Thyroid gland (tissue), 4 donors: ENCODE measurements around the gene ACSF3.

Experiments used
- POLR2A ChIP-seq, 2 donors: fragments of 450-650 bp; IDR thresholded peaks; one replicate each; pipeline ENCODE4 v1.6.1; 2017; ENCODE audit warnings: antibody characterized with exemption in 2 of 2, mild to moderate bottlenecking in 2 of 2, moderate library complexity in 1 of 2
- TF ChIP-seq, protein P1 (sequence below), 6 experiments: fragments of 200-600 bp in 3 of 6; fragments of 450-650 bp in 3 of 6; sonication (generic) in 3 of 6; IDR thresholded peaks; one replicate each; pipeline ENCODE4 v1.5.1; 2016 to 2019; ENCODE audit warnings: antibody characterized with exemption in 6 of 6, mild to moderate bottlenecking in 2 of 6, inconsistent platforms in 1 of 6, moderate library complexity in 1 of 6

DNA sequence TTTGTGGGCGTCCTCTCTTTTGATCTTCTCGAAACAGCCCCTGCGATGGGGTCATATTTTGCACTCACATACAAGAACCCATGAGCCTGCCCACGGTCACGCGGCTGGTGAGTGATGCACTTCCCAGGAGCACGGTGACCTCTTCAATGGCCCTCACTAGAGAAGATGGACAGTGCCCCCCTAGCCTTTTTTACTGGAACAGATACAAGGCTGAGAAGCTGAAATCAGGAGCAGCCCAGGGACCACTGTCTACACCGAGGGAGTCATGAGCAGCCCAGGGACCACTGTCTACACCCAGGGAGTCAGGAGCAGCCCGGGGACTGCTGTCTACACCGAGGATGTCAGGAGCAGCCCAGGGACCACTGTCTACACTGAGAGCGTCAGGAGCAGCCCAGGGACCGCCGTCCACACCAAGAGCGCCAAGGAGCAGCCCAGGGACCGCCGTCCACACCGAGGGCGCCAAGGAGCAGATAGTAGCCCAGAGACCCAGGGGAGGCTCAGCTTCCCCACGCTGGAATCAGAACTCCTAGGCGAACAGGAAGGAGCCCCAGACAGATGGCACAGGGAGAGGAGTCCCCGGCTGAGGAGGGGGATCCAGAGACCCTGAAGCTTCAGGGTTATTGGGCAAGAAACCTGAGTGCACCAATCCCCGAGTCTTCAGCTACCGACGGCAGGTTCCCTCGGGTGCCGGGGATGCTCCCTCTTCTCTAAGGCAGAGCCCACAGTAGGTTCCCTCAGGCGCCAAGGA, 23.7 kb downstream of the ACSF3 start:
- TF ChIP-seq, protein P1, sequence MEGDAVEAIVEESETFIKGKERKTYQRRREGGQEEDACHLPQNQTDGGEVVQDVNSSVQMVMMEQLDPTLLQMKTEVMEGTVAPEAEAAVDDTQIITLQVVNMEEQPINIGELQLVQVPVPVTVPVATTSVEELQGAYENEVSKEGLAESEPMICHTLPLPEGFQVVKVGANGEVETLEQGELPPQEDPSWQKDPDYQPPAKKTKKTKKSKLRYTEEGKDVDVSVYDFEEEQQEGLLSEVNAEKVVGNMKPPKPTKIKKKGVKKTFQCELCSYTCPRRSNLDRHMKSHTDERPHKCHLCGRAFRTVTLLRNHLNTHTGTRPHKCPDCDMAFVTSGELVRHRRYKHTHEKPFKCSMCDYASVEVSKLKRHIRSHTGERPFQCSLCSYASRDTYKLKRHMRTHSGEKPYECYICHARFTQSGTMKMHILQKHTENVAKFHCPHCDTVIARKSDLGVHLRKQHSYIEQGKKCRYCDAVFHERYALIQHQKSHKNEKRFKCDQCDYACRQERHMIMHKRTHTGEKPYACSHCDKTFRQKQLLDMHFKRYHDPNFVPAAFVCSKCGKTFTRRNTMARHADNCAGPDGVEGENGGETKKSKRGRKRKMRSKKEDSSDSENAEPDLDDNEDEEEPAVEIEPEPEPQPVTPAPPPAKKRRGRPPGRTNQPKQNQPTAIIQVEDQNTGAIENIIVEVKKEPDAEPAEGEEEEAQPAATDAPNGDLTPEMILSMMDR (IDR thresholded peaks at IDR 0.05): no peak
- TF ChIP-seq POLR2A (IDR thresholded peaks at IDR 0.05): no peak
